Activated CD8-positive, alpha-beta memory T cell treated with anti-CD3 and anti-CD28 coated beads, Interleukin-2, amount 10 ng/mL, durations not matched to agents 7 days and 5 days (primary cell): ENCODE data around the gene POLR3GL. TPM values are rescaled to one million over a fixed set of nuclear protein-coding genes. Genes with fewer than 3 reads are reported as not detected.

ENCODE experiments used
- ATAC-seq: fragments of 150-1000 bp; cut with Tn5 transposase; one replicate; pipeline ENCODE4 v1.10.0; 2021; ENCODE audit warnings: moderate library complexity
- CTCF ChIA-PET: fragments of 350-600 bp; sonication (Branson Sonifier 250); formaldehyde crosslinking; loops from one replicate; lab custom pipeline; 2021; ENCODE audit warnings: antibody characterized with exemption; lab: Charles Lee
- DNase-seq: peaks from one replicate; pipeline ENCODE4 v3.0.0-alpha.2; 2020
- H3K27ac Mint-ChIP-seq: one replicate; pipeline ENCODE4 v1.8.0; 2021; ENCODE audit warnings: mild to moderate bottlenecking, mixed read lengths
- H3K27me3 Mint-ChIP-seq: one replicate; pipeline ENCODE4 v1.8.0; 2021; ENCODE audit warnings: mixed read lengths
- H3K36me3 Mint-ChIP-seq: one replicate; pipeline ENCODE4 v1.8.0; 2021; ENCODE audit warnings: mild to moderate bottlenecking, mixed read lengths
- H3K4me1 Mint-ChIP-seq: one replicate; pipeline ENCODE4 v1.8.0; 2021; ENCODE audit warnings: mixed read lengths
- H3K4me3 Mint-ChIP-seq: one replicate; pipeline ENCODE4 v1.8.0; 2021; ENCODE audit warnings: mild to moderate bottlenecking, moderate library complexity, mixed read lengths
- H3K9me3 Mint-ChIP-seq: one replicate; pipeline ENCODE4 v1.8.0; 2022; ENCODE audit warnings: low read depth, mixed read lengths
- total RNA-seq, 2 experiments: library from RNA; stranded (reverse); gene quantifications; one replicate each; pipeline ENCODE4 v1.2.3, GENCODE V29; 2021

The POLR3GL gene
- total RNA-seq, 2 experiments from 2014 or later: 23.5 to 29.1 TPM

- peak overlapping the region; percentile 92 for H3K27ac Mint-ChIP-seq
- H3K4me1 Mint-ChIP-seq: peaks cover 28% of the 10 kb centered on the region
- no peak overlapping the region for H3K4me3 Mint-ChIP-seq
- H3K9me3 Mint-ChIP-seq: no peaks in the 10 kb centered on the region
- CTCF ChIA-PET: interaction anchor here (0.6 to 14.6 kb wide), 18 partner anchors 10 to 182 kb away, joined by 3 to 253 read pairs (median 7); partner anchors contain the start of genes ANKRD34A, ANKRD35, NUDT17 and POLR3GL
- no peak for DNase-seq
- ATAC-seq: no peak
- no peaks in the 10 kb centered on the region for H3K36me3 Mint-ChIP-seq
- no peaks in the 10 kb centered on the region for H3K27me3 Mint-ChIP-seq
Observed at GRCh38 chr1:146007489-146008133, 43.1 kb downstream of the POLR3GL start.

GRCh38 chr1:146010126-146010738 lies 45.7 kb downstream of the POLR3GL start:
- DNase-seq (no peak), ATAC-seq (no peak)
- Mint-ChIP-seq H3K4me1 (peaks cover 25% of the 10 kb centered on the region), H3K27me3 (peaks cover 7% of the 10 kb centered on the region), H3K27ac (no peak overlapping the region), H3K36me3 (no peaks in the 10 kb centered on the region), H3K9me3 (no peaks in the 10 kb centered on the region), H3K4me3 (no peak overlapping the region)
- CTCF ChIA-PET: interaction anchor here (1.0 to 14.6 kb wide), 7 partner anchors 32 to 163 kb away, joined by 3 to 253 read pairs (median 7); partner anchors contain the start of genes ANKRD34A, NUDT17, POLR3GL and RBM8A

GRCh38 chr1:146012703-146013558 lies 48.4 kb downstream of the POLR3GL start:
- CTCF ChIA-PET: interaction anchor here (1.0 to 14.6 kb wide), 13 partner anchors 22 to 166 kb away, joined by 3 to 253 read pairs (median 7); partner anchors contain the start of genes ANKRD34A, LIX1L, NUDT17 and POLR3GL
- Mint-ChIP-seq H3K4me1 (peaks cover 6% of the 10 kb centered on the region), H3K9me3 (no peaks in the 10 kb centered on the region), H3K36me3 (no peaks in the 10 kb centered on the region), H3K4me3 (no peak overlapping the region), H3K27me3 (peaks cover 28% of the 10 kb centered on the region), H3K27ac (no peak overlapping the region)
- ATAC-seq (peak; percentile 81), DNase-seq (peak; percentile 75)

- Mint-ChIP-seq H3K9me3 (no peaks in the 10 kb centered on the region), H3K4me1 (peaks cover 6% of the 10 kb centered on the region), H3K4me3 (no peak overlapping the region), H3K36me3 (no peaks in the 10 kb centered on the region), H3K27ac (no peak overlapping the region), H3K27me3 (peaks cover 35% of the 10 kb centered on the region)
- ATAC-seq: no peak
- DNase-seq: no peak
- CTCF ChIA-PET: interaction anchor here (2.1 to 14.6 kb wide), 4 partner anchors 35 to 166 kb away, joined by 4 to 168 read pairs (median 14); partner anchors contain the start of gene NUDT17
Observed at GRCh38 chr1:146013559-146013922, 49.1 kb downstream of the POLR3GL start.

GRCh38 chr1:146016891-146017290 lies 52.4 kb downstream of the POLR3GL start:
- H3K4me1 Mint-ChIP-seq: peaks cover 10% of the 10 kb centered on the region
- peaks cover 65% of the 10 kb centered on the region for H3K27me3 Mint-ChIP-seq
- DNase-seq: no peak
- ATAC-seq: no peak
- no peak overlapping the region for H3K27ac Mint-ChIP-seq
- H3K9me3 Mint-ChIP-seq: no peaks in the 10 kb centered on the region
- CTCF ChIA-PET: interaction anchor here (0.9 to 14.6 kb wide), 7 partner anchors 10 to 170 kb away, joined by 3 to 168 read pairs (median 7); partner anchors contain the start of gene NUDT17
- H3K4me3 Mint-ChIP-seq: no peak overlapping the region
- no peaks in the 10 kb centered on the region for H3K36me3 Mint-ChIP-seq

GRCh38 chr1:146019231-146020057 lies 55.0 kb downstream of the POLR3GL start:
- CTCF ChIA-PET: interaction anchor here (0.6 to 14.6 kb wide), 6 partner anchors 8 to 185 kb away, joined by 3 to 168 read pairs (median 11); partner anchors contain the start of gene NUDT17
- Mint-ChIP-seq H3K27me3 (peaks cover 78% of the 10 kb centered on the region), H3K9me3 (no peaks in the 10 kb centered on the region), H3K36me3 (no peaks in the 10 kb centered on the region), H3K27ac (no peak overlapping the region), H3K4me1 (peaks cover 4% of the 10 kb centered on the region), H3K4me3 (no peak overlapping the region)
- DNase-seq: no peak
- ATAC-seq: peak; percentile 53

GRCh38 chr1:146020058-146021049 lies 55.9 kb downstream of the POLR3GL start:
- H3K36me3 Mint-ChIP-seq: no peaks in the 10 kb centered on the region
- H3K27me3 Mint-ChIP-seq: peaks cover 79% of the 10 kb centered on the region
- ATAC-seq (no peak), DNase-seq (no peak)
- CTCF ChIA-PET: interaction anchor here (0.8 to 14.6 kb wide), 4 partner anchors 12 to 186 kb away, joined by 4 to 168 read pairs (median 11); partner anchors contain the start of gene NUDT17
- no peak overlapping the region for H3K4me3 Mint-ChIP-seq
- H3K4me1 Mint-ChIP-seq: peaks cover 4% of the 10 kb centered on the region
- H3K27ac Mint-ChIP-seq: no peak overlapping the region
- H3K9me3 Mint-ChIP-seq: no peaks in the 10 kb centered on the region

- peaks cover 81% of the 10 kb centered on the region for H3K27me3 Mint-ChIP-seq
- ATAC-seq: no peak
- peaks cover 4% of the 10 kb centered on the region for H3K4me1 Mint-ChIP-seq
- DNase-seq: no peak
- H3K9me3 Mint-ChIP-seq: no peaks in the 10 kb centered on the region
- CTCF ChIA-PET: interaction anchor here (1.2 to 2.3 kb wide), 3 partner anchors 12 to 129 kb away, joined by 3 to 15 read pairs (median 7); no protein-coding TSS in a partner anchor
- H3K36me3 Mint-ChIP-seq: no peaks in the 10 kb centered on the region
- no peak overlapping the region for H3K27ac Mint-ChIP-seq
- H3K4me3 Mint-ChIP-seq: no peak overlapping the region
Observed at GRCh38 chr1:146021050-146021445, 56.6 kb downstream of the POLR3GL start.

- Mint-ChIP-seq H3K9me3 (no peaks in the 10 kb centered on the region), H3K36me3 (no peaks in the 10 kb centered on the region), H3K27me3 (peaks cover 78% of the 10 kb centered on the region), H3K4me3 (no peak within 1 kb of the TSS), H3K27ac (no peak within 1 kb of the TSS), H3K4me1 (peaks cover 4% of the 10 kb centered on the region)
- ATAC-seq (no peak), DNase-seq (no peak)
- CTCF ChIA-PET: interaction anchor here (1.2 to 2.3 kb wide), 5 partner anchors 11 to 130 kb away, joined by 3 to 15 read pairs (median 4); no protein-coding TSS in a partner anchor
Observed at GRCh38 chr1:146021622-146022402, 57.3 kb downstream of the POLR3GL start, which contains the start of gene HJV. HJV (minus strand) TSS chr1:146021735; CDS start chr1:146020231, 1,504 bp downstream.

- H3K4me3 Mint-ChIP-seq: no peak overlapping the region
- H3K27ac Mint-ChIP-seq: no peak overlapping the region
- ATAC-seq (no peak), DNase-seq (no peak)
- H3K4me1 Mint-ChIP-seq: peaks cover 4% of the 10 kb centered on the region
- no peaks in the 10 kb centered on the region for H3K9me3 Mint-ChIP-seq
- CTCF ChIA-PET: interaction anchor here (1.2 to 2.3 kb wide), 6 partner anchors 10 to 131 kb away, joined by 3 to 15 read pairs (median 4); no protein-coding TSS in a partner anchor
- H3K27me3 Mint-ChIP-seq: peaks cover 71% of the 10 kb centered on the region
- H3K36me3 Mint-ChIP-seq: no peaks in the 10 kb centered on the region
Observed at GRCh38 chr1:146022403-146023127, 58.1 kb downstream of the POLR3GL start.
